GM12891 (cell line): Measurements from ENCODE around the gene NBAS.

Experiments
- PAX5 ChIP-seq: IDR thresholded peaks from 2 replicates; pipeline ENCODE4 v1.6.1; 2011; ENCODE audit warnings: low read length, moderate library complexity, mild to moderate bottlenecking; ENCODE audit not compliant: insufficient read depth, severe bottlenecking
- POLR2A ChIP-seq: IDR thresholded peaks from 2 replicates; pipeline ENCODE4 v1.6.1; 2011; ENCODE audit warnings: low read depth, low read length, control low read depth
- POLR2AphosphoS5 ChIP-seq: IDR thresholded peaks from 2 replicates; pipeline ENCODE4 v1.6.1; 2011; ENCODE audit warnings: low read depth, low read length, control low read depth
- TAF1 ChIP-seq: IDR thresholded peaks from 2 replicates; pipeline ENCODE4 v1.6.1; 2011; ENCODE audit warnings: low read depth, low read length, control low read depth

GRCh38 chr2:15605721-15606120 is 44.6 kb upstream of the NBAS start:
- no peak for TF ChIP-seq POLR2A
- TF ChIP-seq TAF1, result no peak
- TF ChIP-seq PAX5, result no peak
- TF ChIP-seq POLR2AphosphoS5, result no peak
